Upper lobe of left lung (tissue), 4 donors: ENCODE data around the gene SMYD3.

Experiments
- POLR2A ChIP-seq, 4 donors: fragments of 450-650 bp; IDR thresholded peaks; one replicate each; pipeline ENCODE4 v1.5.1; 2016 to 2017; ENCODE audit warnings: antibody characterized with exemption in 4 of 4, mild to moderate bottlenecking in 2 of 4
- TF ChIP-seq, protein P1 (sequence below), 6 experiments: fragments of 450-650 bp in 4 of 6; fragments of 200-600 bp in 2 of 6; sonication (generic) in 2 of 6; IDR thresholded peaks; one replicate each; pipeline ENCODE4 v1.5.1; 2016 to 2019; ENCODE audit warnings: antibody characterized with exemption in 6 of 6

DNA sequence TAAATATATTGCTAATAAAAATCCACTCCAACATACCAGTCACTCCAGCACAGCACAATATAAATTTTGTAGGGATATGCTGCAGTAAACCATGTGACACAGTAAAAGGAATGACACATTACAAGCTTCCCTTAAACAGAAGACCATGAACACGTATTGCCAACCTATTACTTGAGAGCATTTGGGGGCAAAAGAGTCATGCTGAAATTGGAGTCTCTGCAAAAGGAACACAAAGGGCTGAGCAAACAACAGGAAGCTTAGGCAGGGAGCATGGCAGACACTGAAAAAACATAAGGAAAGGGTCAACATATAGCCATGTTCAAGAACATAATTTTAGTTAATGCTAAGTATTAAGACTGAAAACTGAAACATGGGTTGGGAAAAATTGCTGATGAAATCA, 214.5 kb downstream of the SMYD3 start:
- TF ChIP-seq, protein P1, sequence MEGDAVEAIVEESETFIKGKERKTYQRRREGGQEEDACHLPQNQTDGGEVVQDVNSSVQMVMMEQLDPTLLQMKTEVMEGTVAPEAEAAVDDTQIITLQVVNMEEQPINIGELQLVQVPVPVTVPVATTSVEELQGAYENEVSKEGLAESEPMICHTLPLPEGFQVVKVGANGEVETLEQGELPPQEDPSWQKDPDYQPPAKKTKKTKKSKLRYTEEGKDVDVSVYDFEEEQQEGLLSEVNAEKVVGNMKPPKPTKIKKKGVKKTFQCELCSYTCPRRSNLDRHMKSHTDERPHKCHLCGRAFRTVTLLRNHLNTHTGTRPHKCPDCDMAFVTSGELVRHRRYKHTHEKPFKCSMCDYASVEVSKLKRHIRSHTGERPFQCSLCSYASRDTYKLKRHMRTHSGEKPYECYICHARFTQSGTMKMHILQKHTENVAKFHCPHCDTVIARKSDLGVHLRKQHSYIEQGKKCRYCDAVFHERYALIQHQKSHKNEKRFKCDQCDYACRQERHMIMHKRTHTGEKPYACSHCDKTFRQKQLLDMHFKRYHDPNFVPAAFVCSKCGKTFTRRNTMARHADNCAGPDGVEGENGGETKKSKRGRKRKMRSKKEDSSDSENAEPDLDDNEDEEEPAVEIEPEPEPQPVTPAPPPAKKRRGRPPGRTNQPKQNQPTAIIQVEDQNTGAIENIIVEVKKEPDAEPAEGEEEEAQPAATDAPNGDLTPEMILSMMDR (IDR thresholded peaks at IDR 0.05), result no peak
- TF ChIP-seq POLR2A (IDR thresholded peaks at IDR 0.05), result no peak
